ENCODE results near the gene FAM168B.

GRCh38 chr2:131042148-131042775 lies 51.0 kb downstream of the FAM168B start:
- TF ChIP-seq CTCF (IDR thresholded peaks at IDR 0.05; ENCODE audit: low read length) (no peak), EZH2 (IDR thresholded peaks at IDR 0.05; ENCODE audit: borderline replicate concordance, low read length) (no peak)
